ENCODE results near the gene MAP2. TPM values are rescaled to one million over a fixed set of nuclear protein-coding genes. Genes with fewer than 3 reads are reported as not detected.

MAP2 gene
- total and polyA plus RNA-seq, 2 of the 8 experiments (the other 6 are each of a cell fraction or from before 2014, with no cell fraction given) = 5.9 to 9.4 TPM

GRCh38 chr2:209459359-209459758 is 35.5 kb downstream of the MAP2 start:
- Histone ChIP-seq H2BK5ac (ENCODE audit: low read depth, low read length) (no peak overlapping the region), H2BK12ac (ENCODE audit: low read depth, low read length) (no peak overlapping the region), H3K9ac (replicated peaks in 1 of 4; ENCODE audit: extremely low read depth in 1 of 4, low read depth in 3 of 4, low read length in 3 of 4) (no peak overlapping the region), H3K36me3 (ENCODE audit: control insufficient read depth in 2 of 4, insufficient read depth in 4 of 4, low read length in 3 of 4) (no peaks in the 10 kb centered on the region), H3K4me1 (replicated peaks in 1 of 4; ENCODE audit: control insufficient read depth in 3 of 4, insufficient read depth in 4 of 4, low read length in 3 of 4) (peaks cover 0 to 6% (median 0%) of the 10 kb centered on the region in 4 experiments; a peak in 2 of 7 replicates), H3K4ac (replicated peaks; ENCODE audit: insufficient read length, low read depth, low read length) (no peak overlapping the region), H3K79me2 (ENCODE audit: control insufficient read depth in 1 of 2, insufficient read depth in 2 of 2, low read length in 2 of 2) (no peaks in the 10 kb centered on the region), H3K9me3 (ENCODE audit: insufficient read depth in 2 of 2, low read depth in 1 of 2, low read length in 1 of 2) (0 out of 4 replicates have a peak, but pooled peaks cover 0 to 2% of the 10 kb centered on the region in 2 experiments), H2AK5ac (ENCODE audit: low read depth, low read length) (no peak overlapping the region), H4K91ac (replicated peaks; ENCODE audit: insufficient read length, low read length) (no peak overlapping the region), H2BK15ac (ENCODE audit: low read length) (no peak overlapping the region), H3K56ac (replicated peaks; ENCODE audit: insufficient read length, low read depth, low read length) (no peak overlapping the region), H3K23ac (ENCODE audit: insufficient read length) (no peak overlapping the region), H3K4me3 (ENCODE audit: extremely low read depth in 1 of 4, insufficient read depth in 2 of 4, low read depth in 3 of 4, low read length in 4 of 4) (no peak overlapping the region), H4K8ac (ENCODE audit: extremely low read depth, insufficient read depth, low read length) (no peak overlapping the region), H3K14ac (ENCODE audit: insufficient read length) (no peak overlapping the region), H3K27me3 (replicated peaks in 1 of 4; ENCODE audit: control insufficient read depth in 3 of 4, extremely low read depth in 1 of 4, insufficient read depth in 3 of 4, low read length in 3 of 4) (no peaks in the 10 kb centered on the region; a peak in 1 of 7 replicates), H4K20me1 (replicated peaks in 1 of 2; ENCODE audit: control insufficient read depth in 1 of 2, insufficient read depth in 2 of 2, low read length in 2 of 2) (no peaks in the 10 kb centered on the region), H3K18ac (ENCODE audit: extremely low read depth, low read length) (no peak overlapping the region), H3K23me2 (ENCODE audit: low read depth, low read length) (no peaks in the 10 kb centered on the region), H3K79me1 (ENCODE audit: low read depth, low read length) (no peaks in the 10 kb centered on the region), H2BK120ac (replicated peaks; ENCODE audit: low read depth, low read length) (no peak overlapping the region), H3K4me2 (ENCODE audit: insufficient read depth in 1 of 2, low read depth in 2 of 2, low read length in 2 of 2) (no peak overlapping the region), H2BK20ac (ENCODE audit: low read length) (no peak overlapping the region), H3K27ac (ENCODE audit: low read depth, low read length) (no peak overlapping the region), H4K5ac (ENCODE audit: insufficient read length, low read depth, low read length) (no peak overlapping the region), H2AFZ (ENCODE audit: low read length) (no peak overlapping the region)
- FAIRE-seq (no peak), DNase-seq (ENCODE audit: low read depth in 1 of 2, low spot score in 2 of 2) (no peak)
- ChIA-PET CTCF (ENCODE audit: partially characterized antibody) (interaction anchor here (1.3 to 2.1 kb wide), 6 partner anchors 9 to 502 kb away, joined by 3 to 8 read pairs (median 4); partner anchors contain the start of gene MAP2), POLR2A (ENCODE audit: partially characterized antibody) (interaction anchor here (1.0 kb wide), 1 partner anchor 8 kb away, joined by 3 read pairs; no protein-coding TSS in a partner anchor)
- WGBS, 2 experiments (ENCODE audit: extremely low coverage in 1 of 2, insufficient coverage in 1 of 2, insufficient read length in 1 of 2, insufficient replicate concordance in 2 of 2, low coverage in 1 of 2, low lambda C conversion rate in 2 of 2, missing lambda C conversion rate in 1 of 2) = 67% methylated on average over 2 of the region's 2 CpGs; no CpG with 5 or more reads in 1 of the 2 experiments
- TF ChIP-seq RFX5 (IDR thresholded peaks at IDR 0.05; ENCODE audit: borderline replicate concordance, low read depth, low read length) (no peak), KDM4A (IDR thresholded peaks at IDR 0.05; ENCODE audit: low read depth, low read length, severe bottlenecking) (no peak), ZNF274 (IDR thresholded peaks at IDR 0.05; ENCODE audit: borderline replicate concordance, extremely low read depth, low read length) (no peak), CHD2 (IDR thresholded peaks at IDR 0.05; ENCODE audit: low read length) (no peak), EZH2 (IDR thresholded peaks at IDR 0.05; ENCODE audit: low read depth, low read length, severe bottlenecking) (no peak), SP1 (IDR thresholded peaks at IDR 0.05; ENCODE audit: low read depth, low read length) (no peak), EP300 (IDR thresholded peaks at IDR 0.05; ENCODE audit: borderline replicate concordance in 1 of 2, low read depth in 2 of 2, low read length in 2 of 2) (no peak), BCL11A (IDR thresholded peaks at IDR 0.05; ENCODE audit: low read depth in 2 of 2, low read length in 2 of 2) (no peak), SIN3A (conservative IDR thresholded peaks at IDR 0.05 in 1 of 2, IDR thresholded peaks at IDR 0.05 in 1 of 2; ENCODE audit: low read depth in 1 of 2, low read length in 2 of 2) (no peak), JUN (IDR thresholded peaks at IDR 0.05; ENCODE audit: low read depth, low read length) (no peak), CBX5 (IDR thresholded peaks at IDR 0.05; ENCODE audit: low read depth, low read length) (no peak)

Data from H1 (cell line).